Loucy (cell line): ENCODE data around the gene MYD88.

Source experiments
- CTCF ChIP-seq: fragments of 200-600 bp; sonication (generic); conservative IDR thresholded peaks from 2 replicates; pipeline ENCODE4 v1.5.1; 2014; ENCODE audit warnings: mild to moderate bottlenecking, antibody characterized with exemption, low read length
- EZH2phosphoT487 ChIP-seq: fragments of 200-600 bp; IDR thresholded peaks from 2 replicates; pipeline ENCODE4 v1.6.1; 2018; ENCODE audit warnings: antibody characterized with exemption, mild to moderate bottlenecking, moderate library complexity, borderline replicate concordance

- TF ChIP-seq CTCF, result no peak
- TF ChIP-seq EZH2phosphoT487, result no peak
These were observed 14.1 kb downstream of the MYD88 start for GRCh38 chr3:38152609-38153008.
